Breast epithelium (tissue), 3 donors: ENCODE measurements around the gene MRPL11.

ENCODE experiments used
- CTCF ChIP-seq, 3 donors: fragments of 450-650 bp; IDR thresholded peaks; one replicate each; pipeline ENCODE4 v1.5.1; 2016 to 2017; ENCODE audit warnings: antibody characterized with exemption in 3 of 3, mild to moderate bottlenecking in 3 of 3, moderate library complexity in 3 of 3
- POLR2A ChIP-seq: fragments of 450-650 bp; IDR thresholded peaks from one replicate; pipeline ENCODE4 v1.6.1; 2016; ENCODE audit warnings: antibody characterized with exemption, mild to moderate bottlenecking, moderate library complexity

- TF ChIP-seq CTCF (IDR thresholded peaks at IDR 0.05) (no peak), POLR2A (no peak)
Measured at GRCh38 chr11:66426314-66426713, 12.3 kb downstream of the MRPL11 start.
